Muscle layer of colon (tissue), 2 donors: ENCODE data around the gene GRXCR1.

ENCODE experiments used
- H3K27ac ChIP-seq: one replicate; pipeline ENCODE4 v1.7.0; 2013; ENCODE audit warnings: low read depth, mild to moderate bottlenecking, low read length, moderate library complexity
- H3K27me3 ChIP-seq, 2 donors: one replicate each; pipeline ENCODE4 v1.7.0; 2013; ENCODE audit warnings: low read length in 2 of 2, mild to moderate bottlenecking in 2 of 2; ENCODE audit not compliant: insufficient read depth in 2 of 2, control insufficient read depth in 1 of 2
- H3K36me3 ChIP-seq: one replicate; pipeline ENCODE4 v1.7.0; 2013; ENCODE audit warnings: mild to moderate bottlenecking, low read length; ENCODE audit not compliant: insufficient read depth
- H3K4me1 ChIP-seq: one replicate; pipeline ENCODE4 v1.7.0; 2013; ENCODE audit warnings: mild to moderate bottlenecking, low read length; ENCODE audit not compliant: insufficient read depth
- H3K4me3 ChIP-seq, 2 donors: one replicate each; pipeline ENCODE4 v1.7.0; 2013; ENCODE audit warnings: low read length in 2 of 2, low read depth in 1 of 2, mild to moderate bottlenecking in 1 of 2, moderate library complexity in 1 of 2
- H3K9ac ChIP-seq: one replicate; pipeline ENCODE4 v1.7.0; 2013; ENCODE audit warnings: low read length
- H3K9me3 ChIP-seq: one replicate; pipeline ENCODE4 v1.7.0; 2013; ENCODE audit warnings: mild to moderate bottlenecking, low read length
- donor health status: abdominal sarcoma.
- donor health status: Adenocarcinoma of cecum.

Gene GRXCR1

GRCh38 chr4:43041632-43042031 is 149.1 kb downstream of the GRXCR1 start:
- H3K36me3 ChIP-seq: no peaks in the 10 kb centered on the region
- H3K27me3 ChIP-seq: no peaks in the 10 kb centered on the region
- H3K9ac ChIP-seq: no peak overlapping the region
- H3K9me3 ChIP-seq: no peaks in the 10 kb centered on the region
- H3K27ac ChIP-seq: no peak overlapping the region
- H3K4me1 ChIP-seq: no peaks in the 10 kb centered on the region
- H3K4me3 ChIP-seq: no peak overlapping the region

DNA sequence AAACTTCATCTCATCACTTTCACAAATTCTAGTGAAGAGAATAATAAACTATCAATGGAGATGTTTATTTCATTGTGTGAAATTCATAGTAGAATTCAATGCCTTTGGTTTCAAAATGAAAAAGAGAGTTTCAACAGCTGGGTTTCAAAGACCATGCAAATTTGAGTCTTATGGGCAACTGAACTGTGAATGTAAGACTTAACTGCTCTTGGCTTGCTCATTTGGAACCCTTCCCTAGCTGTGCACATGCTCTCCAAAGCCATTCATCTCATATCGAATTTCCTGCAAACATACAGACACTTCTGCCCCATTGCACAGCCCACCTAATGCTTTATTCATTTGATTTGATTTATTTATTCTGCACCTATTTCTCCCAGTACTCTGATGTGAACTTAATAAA is 154.5 kb downstream of the GRXCR1 start:
- Histone ChIP-seq H3K9ac (no peak overlapping the region), H3K4me3 (no peak overlapping the region), H3K27me3 (no peaks in the 10 kb centered on the region), H3K27ac (no peak overlapping the region), H3K9me3 (no peaks in the 10 kb centered on the region), H3K36me3 (no peaks in the 10 kb centered on the region), H3K4me1 (no peaks in the 10 kb centered on the region)

DNA sequence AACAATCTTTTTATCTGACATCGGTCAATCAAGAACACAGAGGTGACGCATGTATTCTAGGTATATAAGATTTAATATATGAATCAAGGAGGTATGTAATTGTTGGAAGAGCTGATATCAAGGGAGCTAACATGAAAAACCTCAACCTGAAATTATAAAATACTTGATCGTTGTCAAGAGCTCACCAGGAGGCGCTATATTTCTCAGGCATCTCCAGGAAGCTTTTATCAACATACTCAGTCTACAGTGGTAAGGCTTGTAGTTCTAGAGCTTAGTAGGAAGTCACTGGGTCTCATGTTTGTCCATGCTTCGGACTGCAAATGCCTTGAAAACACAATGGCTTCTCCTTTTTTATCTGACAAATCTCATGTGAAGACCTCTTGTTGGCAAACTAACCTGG is 156.1 kb downstream of the GRXCR1 start:
- H3K9me3 ChIP-seq: no peaks in the 10 kb centered on the region
- no peaks in the 10 kb centered on the region for H3K36me3 ChIP-seq
- no peak overlapping the region for H3K9ac ChIP-seq

GRCh38 chr4:43049326-43049725 is 156.8 kb downstream of the GRXCR1 start:
- H3K27me3 ChIP-seq: no peaks in the 10 kb centered on the region
- no peak overlapping the region for H3K27ac ChIP-seq
- no peaks in the 10 kb centered on the region for H3K36me3 ChIP-seq
- H3K9ac ChIP-seq: no peak overlapping the region
- no peaks in the 10 kb centered on the region for H3K9me3 ChIP-seq
- H3K4me1 ChIP-seq: no peaks in the 10 kb centered on the region
- no peak overlapping the region for H3K4me3 ChIP-seq

More for the DNA sequence above, 156.1 kb downstream of the GRXCR1 start:
- H3K4me3 ChIP-seq: no peak overlapping the region
- no peaks in the 10 kb centered on the region for H3K27me3 ChIP-seq
- no peak overlapping the region for H3K27ac ChIP-seq
- H3K4me1 ChIP-seq: no peaks in the 10 kb centered on the region

DNA sequence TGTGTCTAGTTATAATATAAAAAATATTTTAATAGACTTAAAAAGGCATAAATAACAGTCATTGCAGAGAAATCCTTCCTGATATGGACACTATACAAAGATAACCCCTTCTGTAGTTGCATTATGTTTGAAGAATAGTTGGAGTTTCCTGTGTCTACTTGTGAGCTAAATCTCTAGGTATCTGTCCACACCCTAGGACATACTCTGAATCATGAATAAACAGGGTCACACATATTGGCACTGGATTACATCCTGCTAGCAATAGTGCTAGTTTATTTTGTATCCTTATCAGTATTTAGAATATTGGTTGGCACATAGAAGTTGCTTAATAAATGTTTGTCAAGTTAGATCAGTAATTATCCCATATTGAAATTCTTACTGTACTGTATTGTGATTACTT is 173.9 kb downstream of the GRXCR1 start:
- no peak overlapping the region for H3K4me3 ChIP-seq
- H3K36me3 ChIP-seq: no peaks in the 10 kb centered on the region
- no peaks in the 10 kb centered on the region for H3K27me3 ChIP-seq
- no peaks in the 10 kb centered on the region for H3K4me1 ChIP-seq
- no peak overlapping the region for H3K9ac ChIP-seq
- no peak overlapping the region for H3K27ac ChIP-seq
- H3K9me3 ChIP-seq: no peaks in the 10 kb centered on the region

DNA sequence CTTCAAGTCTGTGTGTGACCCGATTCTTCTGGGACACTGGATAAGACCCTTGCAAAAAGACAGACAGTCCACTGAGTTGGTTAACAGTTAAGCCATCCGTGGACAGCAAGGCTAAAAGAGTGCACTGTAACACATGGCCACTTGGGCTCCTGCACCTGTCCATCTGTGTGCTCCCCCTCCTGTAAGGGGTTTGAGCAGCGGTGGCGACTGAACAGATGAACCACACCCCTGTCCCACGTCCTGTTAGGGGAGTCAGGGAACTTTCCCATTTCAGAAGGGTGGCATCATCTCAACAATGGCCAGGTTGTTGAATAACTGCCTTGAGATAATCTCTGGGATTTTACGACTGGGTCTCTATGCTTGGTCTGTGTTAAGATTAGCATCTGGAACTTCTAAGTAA is 178.6 kb downstream of the GRXCR1 start:
- Histone ChIP-seq H3K4me1 (no peaks in the 10 kb centered on the region), H3K4me3 (no peak overlapping the region), H3K27ac (no peak overlapping the region), H3K9ac (no peak overlapping the region), H3K27me3 (no peaks in the 10 kb centered on the region), H3K9me3 (no peaks in the 10 kb centered on the region), H3K36me3 (no peaks in the 10 kb centered on the region)
